ENCODE data around the gene LLGL2.
"Not testable (repeated sequence)": the region's sequence is repeated elsewhere in the genome, so short reads cannot be mapped to it uniquely, and the experiment has no call there.

LLGL2 gene

GRCh38 chr17:75507733-75508719 lies 17.5 kb upstream of the LLGL2 start:
- no peak for DNase-seq

GRCh38 chr17:75508931-75509361 lies 16.6 kb upstream of the LLGL2 start:
- no peak for DNase-seq

- no peak for DNase-seq
Observed at GRCh38 chr17:75509528-75510258, 15.8 kb upstream of the LLGL2 start.

GRCh38 chr17:75511270-75511609 lies 14.3 kb upstream of the LLGL2 start:
- no peak for DNase-seq

- no peak for DNase-seq
Observed at GRCh38 chr17:75511610-75512575, 13.6 kb upstream of the LLGL2 start.

- no peak for DNase-seq
Observed at GRCh38 chr17:75512926-75513640, 12.4 kb upstream of the LLGL2 start.

GRCh38 chr17:75513641-75514000 lies 11.9 kb upstream of the LLGL2 start:
- DNase-seq, result no peak

- no peak for DNase-seq
Observed at GRCh38 chr17:75514299-75514918, 11.1 kb upstream of the LLGL2 start.

GRCh38 chr17:75514919-75515495 lies 10.5 kb upstream of the LLGL2 start:
- no peak for DNase-seq

- DNase-seq, result peak; percentile 87 to 94
Observed at GRCh38 chr17:75515496-75516254, 9.8 kb upstream of the LLGL2 start, which contains the start of gene CASKIN2. CASKIN2 (minus strand) TSS chr17:75515537; CDS start chr17:75513804, 1,733 bp downstream.

GRCh38 chr17:75516255-75516618 lies 9.3 kb upstream of the LLGL2 start, which contains the start of gene TSEN54:
TSEN54 (plus strand) TSS chr17:75516528; CDS start chr17:75516561, 33 bp downstream.
- DNase-seq, result peak; percentile 97 to 98

- DNase-seq, result peak; percentile 44 to 47
Observed at GRCh38 chr17:75516619-75517296, 8.7 kb upstream of the LLGL2 start.

- peak; percentile 44 to 49 for DNase-seq
Observed at GRCh38 chr17:75517297-75517865, 8.1 kb upstream of the LLGL2 start.

GRCh38 chr17:75518201-75518600 lies 7.3 kb upstream of the LLGL2 start:
- DNase-seq, result no peak

GRCh38 chr17:75518983-75519537 lies 6.4 kb upstream of the LLGL2 start:
- DNase-seq, result no peak

GRCh38 chr17:75520413-75520812 lies 5.1 kb upstream of the LLGL2 start:
- DNase-seq, result not testable (repeated sequence)

GRCh38 chr17:75521290-75521689 lies 4.2 kb upstream of the LLGL2 start:
- no peak for DNase-seq

GRCh38 chr17:75521951-75522727 lies 3.4 kb upstream of the LLGL2 start:
- no peak for DNase-seq
